ENCODE results near the gene SLC29A1. TPM values are rescaled to one million over a fixed set of nuclear protein-coding genes. Genes with fewer than 3 reads are reported as not detected.

The SLC29A1 gene
- total RNA-seq, 1 donor from 2014 or later, result 159 TPM

GRCh38 chr6:44277763-44278162 lies 54.4 kb downstream of the SLC29A1 start:
- no peak for DNase-seq (ENCODE audit: low read depth)

GRCh38 chr6:44278315-44278714 lies 54.9 kb downstream of the SLC29A1 start:
- DNase-seq (ENCODE audit: low read depth), result no peak

- no peak for DNase-seq (ENCODE audit: low read depth)
Observed at GRCh38 chr6:44278774-44279697, 55.6 kb downstream of the SLC29A1 start.

MicroRNAs encoded within 50 kb of the gene (microRNA counts, 767-probe panel; counts per million panel counts)
- not detected for microRNA hsa-miR-4647

Other genes starting within 250 kb of the SLC29A1 start
- 66.6 and 68.6 TPM in 2 replicates for gene MRPL14, start 96.1 kb upstream of the SLC29A1 start, total RNA-seq
- gene TMEM63B, start 96.0 kb upstream of the SLC29A1 start, total RNA-seq, result 45.2 and 46.7 TPM in 2 replicates
- gene CAPN11, start 64.8 kb upstream of the SLC29A1 start, total RNA-seq, result 0.31 and 1.0 TPM in 2 replicates
- 109 and 219 TPM in 2 replicates for gene MYMX, start 6.7 kb upstream of the SLC29A1 start, total RNA-seq
- gene HSP90AB1, start 23.5 kb downstream of the SLC29A1 start, total RNA-seq, result 1,588 and 1,639 TPM in 2 replicates
- 51.4 and 55.6 TPM in 2 replicates for gene SLC35B2, start 33.9 kb downstream of the SLC29A1 start, total RNA-seq
- gene NFKBIE, start 42.0 kb downstream of the SLC29A1 start, total RNA-seq, result 7.8 and 12.8 TPM in 2 replicates
- not detected in 2 replicates for gene TMEM151B, start 46.9 kb downstream of the SLC29A1 start, total RNA-seq
- gene AARS2, start 89.8 kb downstream of the SLC29A1 start, total RNA-seq, result 6.1 and 6.8 TPM in 2 replicates
- gene SPATS1, start 119.1 kb downstream of the SLC29A1 start, total RNA-seq, result not detected in 2 replicates
- gene CDC5L, start 164.1 kb downstream of the SLC29A1 start, total RNA-seq, result 23.0 and 23.6 TPM in 2 replicates